Fibroblast of upper back skin (primary cell): ENCODE measurements around the gene LRP1B.
"Not testable (repeated sequence)": the region's sequence is repeated elsewhere in the genome, so short reads cannot be mapped to it uniquely, and the experiment has no call there.

Experiments
- DNase-seq: peaks from one replicate; pipeline ENCODE4 v3.0.0-alpha.2; 2013

Gene LRP1B

GRCh38 chr2:140355511-140356090 is 1775.2 kb downstream of the LRP1B start:
- no peak for DNase-seq

GRCh38 chr2:140354544-140354943 is 1776.3 kb downstream of the LRP1B start:
- no peak for DNase-seq

- DNase-seq, result peak; percentile 87
Observed at GRCh38 chr2:140353541-140353940, 1777.3 kb downstream of the LRP1B start.

GRCh38 chr2:140351692-140352091 is 1779.1 kb downstream of the LRP1B start:
- DNase-seq, result no peak

DNA sequence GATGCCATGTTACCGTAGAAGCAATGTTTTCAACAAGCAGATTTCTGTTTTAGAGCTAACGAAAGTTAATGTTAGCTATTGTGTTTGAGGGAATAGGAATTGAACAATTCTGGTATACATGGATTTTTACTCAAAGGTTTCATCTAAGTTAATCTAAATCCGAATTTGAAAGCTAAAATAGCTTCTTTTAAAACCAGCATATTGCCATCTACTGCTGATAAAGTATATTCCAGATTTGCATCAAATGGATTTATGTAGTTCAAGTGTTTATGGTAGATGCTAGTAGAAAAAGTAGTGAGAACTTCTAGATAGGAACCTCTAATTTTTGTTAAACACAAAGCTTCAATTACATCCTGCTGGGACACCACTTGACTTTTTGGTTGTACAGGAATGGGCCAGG is 1781.1 kb downstream of the LRP1B start:
- DNase-seq, result no peak

GRCh38 chr2:140348826-140349225 is 1782.0 kb downstream of the LRP1B start:
- DNase-seq, result no peak

DNA sequence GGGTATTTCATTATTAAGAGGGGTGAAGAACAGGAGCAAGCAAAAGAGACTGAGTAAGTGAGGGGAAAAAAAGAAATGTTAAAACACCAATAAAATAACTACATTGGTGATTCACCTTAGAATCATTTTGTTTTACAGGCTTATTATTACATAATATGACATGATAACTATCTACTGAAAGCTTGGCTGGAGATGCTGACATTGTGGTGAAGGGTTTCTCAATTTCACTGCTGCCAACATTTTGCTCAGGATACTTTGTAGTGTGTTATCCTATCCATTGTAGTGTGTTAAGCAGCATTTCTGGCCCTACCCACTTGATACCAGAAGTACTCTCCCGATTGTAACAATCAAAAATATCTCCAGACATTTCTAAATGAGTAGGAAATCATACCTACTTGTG is 1786.0 kb downstream of the LRP1B start:
- peak; percentile 66 for DNase-seq

DNA sequence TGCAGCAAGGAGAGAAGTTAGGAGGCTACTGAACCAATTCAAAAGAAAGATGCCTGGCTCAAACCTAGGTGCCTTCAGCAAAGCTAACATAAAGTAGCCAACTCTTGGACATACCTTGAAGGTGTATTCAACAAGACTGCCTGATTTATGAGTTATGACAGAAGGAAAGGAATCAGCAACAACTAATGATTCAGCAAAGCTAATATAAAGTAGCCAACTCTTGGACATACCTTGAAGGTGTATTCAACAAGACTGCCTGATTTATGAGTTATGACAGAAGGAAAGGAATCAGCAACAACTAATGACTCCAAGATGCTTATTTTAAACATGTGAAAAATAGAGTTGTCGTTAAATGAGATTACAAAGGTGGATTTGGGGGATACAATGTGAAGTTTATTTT is 1786.5 kb downstream of the LRP1B start:
- not testable (repeated sequence) for DNase-seq

GRCh38 chr2:140338795-140339194 is 1792.0 kb downstream of the LRP1B start:
- DNase-seq, result no peak

DNA sequence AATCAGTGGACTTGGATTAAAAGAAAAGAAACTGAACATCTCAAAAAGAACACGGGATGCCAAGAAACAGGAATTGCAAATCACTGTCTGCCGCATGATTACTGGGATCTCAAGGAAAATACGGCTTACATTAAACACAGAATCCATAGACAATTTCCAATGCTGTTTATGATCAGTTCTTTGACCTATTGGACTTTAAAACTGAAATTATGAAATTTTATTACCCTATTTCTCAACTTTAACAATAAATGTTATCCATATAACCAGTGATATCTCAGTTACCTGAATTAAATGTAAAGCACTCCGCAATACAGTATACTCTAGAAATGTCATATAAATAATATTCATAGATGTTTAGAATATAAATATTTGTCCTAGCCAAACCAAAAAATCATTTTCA is 1793.8 kb downstream of the LRP1B start:
- DNase-seq, result no peak

GRCh38 chr2:140316345-140316744 is 1814.5 kb downstream of the LRP1B start:
- DNase-seq, result no peak

GRCh38 chr2:140311905-140312304 is 1818.9 kb downstream of the LRP1B start:
- DNase-seq, result no peak

GRCh38 chr2:140308706-140309105 is 1822.1 kb downstream of the LRP1B start:
- peak; percentile 0 for DNase-seq

- DNase-seq, result no peak
Observed at GRCh38 chr2:140307532-140307931, 1823.3 kb downstream of the LRP1B start.

GRCh38 chr2:140295767-140296166 is 1835.0 kb downstream of the LRP1B start:
- no peak for DNase-seq

- no peak for DNase-seq
Observed at GRCh38 chr2:140288726-140289125, 1842.1 kb downstream of the LRP1B start.

DNA sequence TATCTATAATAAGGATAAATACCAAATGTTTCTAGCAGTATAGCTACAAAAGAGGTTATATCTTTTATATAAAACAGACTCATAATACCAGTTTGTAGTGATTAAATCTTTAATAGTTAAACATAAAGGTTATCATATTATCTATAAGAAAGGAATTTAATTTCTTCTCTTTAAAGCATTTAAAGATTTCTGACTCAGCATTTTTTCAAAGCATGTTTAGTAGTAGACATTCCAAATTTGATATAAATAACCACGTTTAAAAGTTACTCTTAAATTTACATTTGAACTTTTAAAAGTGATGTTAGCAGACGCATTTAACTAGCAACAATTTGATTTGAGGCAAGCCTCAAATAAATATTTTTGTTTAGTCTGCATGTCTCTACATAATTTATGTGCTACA is 1842.6 kb downstream of the LRP1B start:
- no peak for DNase-seq

DNA sequence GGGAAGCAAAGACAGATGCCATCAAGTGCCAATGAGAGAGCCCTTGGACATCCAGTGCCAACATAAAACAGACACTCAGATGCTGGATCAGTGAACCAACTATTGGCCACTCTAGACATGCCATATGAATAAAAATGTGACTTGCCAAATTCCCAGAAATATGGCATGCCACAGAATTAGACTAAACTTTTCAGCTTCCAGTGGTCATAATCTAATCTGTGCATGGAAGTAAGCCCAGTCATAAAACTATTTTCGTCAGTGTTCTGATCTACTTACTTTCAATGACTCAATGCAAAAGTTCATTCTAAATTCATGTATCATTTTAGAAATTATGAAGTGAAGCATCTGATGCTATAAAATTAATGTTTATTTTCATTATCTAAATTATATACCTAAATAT is 1844.4 kb downstream of the LRP1B start:
- no peak for DNase-seq

DNA sequence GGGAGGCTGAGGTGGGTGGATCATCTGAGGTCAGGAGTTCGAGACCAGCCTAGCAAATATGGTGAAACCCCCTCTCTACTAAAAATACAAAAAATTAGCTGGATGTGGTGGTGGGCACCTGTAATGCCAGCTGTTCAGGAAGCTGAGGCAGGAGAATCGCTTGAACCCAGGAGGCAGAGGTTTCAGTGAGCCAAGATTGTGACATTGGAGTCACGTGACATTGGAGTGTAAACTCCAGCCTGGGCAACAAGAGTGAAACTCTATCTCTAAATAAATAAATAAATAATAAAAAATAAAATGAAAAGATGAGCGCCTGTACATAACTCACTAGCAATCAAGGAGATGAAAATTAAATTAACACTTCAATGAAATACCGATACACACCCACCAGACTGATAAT is 1853.5 kb downstream of the LRP1B start:
- not testable (repeated sequence) for DNase-seq

DNA sequence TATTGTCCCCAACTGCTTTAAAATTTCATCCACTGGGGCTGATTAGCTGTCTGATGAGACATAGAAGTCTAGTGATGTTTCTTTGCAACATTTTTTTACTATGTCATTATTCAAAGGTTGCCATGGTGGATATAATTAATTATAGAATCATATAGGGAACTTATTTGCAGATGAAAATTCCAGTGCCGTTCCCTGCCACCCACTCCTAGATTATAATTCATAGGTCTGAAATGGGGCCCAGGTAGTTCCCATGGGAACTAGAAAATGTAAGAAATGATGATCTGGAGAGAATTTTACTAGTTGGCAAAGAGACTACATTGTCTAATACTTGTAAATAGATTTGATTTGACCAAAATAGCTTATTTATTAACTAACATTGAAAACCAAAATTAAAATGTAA is 1854.2 kb downstream of the LRP1B start:
- DNase-seq, result no peak

- DNase-seq, result no peak
Observed at GRCh38 chr2:140275427-140275826, 1855.4 kb downstream of the LRP1B start.

DNA sequence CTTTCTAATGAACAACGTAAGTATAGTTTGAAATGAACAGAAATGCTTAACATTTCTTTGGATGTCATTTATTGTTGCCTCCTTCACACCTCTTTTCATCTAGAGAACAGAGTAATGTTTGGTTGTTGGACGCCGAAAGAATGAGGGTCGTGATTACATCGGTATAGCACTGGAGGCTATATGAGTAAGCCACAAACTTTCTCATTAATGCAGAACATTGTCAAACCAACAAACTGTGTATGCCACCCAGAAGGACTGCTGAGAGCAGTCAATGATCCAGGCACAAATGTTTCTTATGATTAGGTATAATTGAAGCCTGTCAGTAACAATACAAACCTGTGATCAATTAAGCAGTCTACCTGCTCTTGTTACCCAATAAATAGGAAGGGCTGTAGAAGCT is 1855.9 kb downstream of the LRP1B start:
- DNase-seq, result peak; percentile 0

DNA sequence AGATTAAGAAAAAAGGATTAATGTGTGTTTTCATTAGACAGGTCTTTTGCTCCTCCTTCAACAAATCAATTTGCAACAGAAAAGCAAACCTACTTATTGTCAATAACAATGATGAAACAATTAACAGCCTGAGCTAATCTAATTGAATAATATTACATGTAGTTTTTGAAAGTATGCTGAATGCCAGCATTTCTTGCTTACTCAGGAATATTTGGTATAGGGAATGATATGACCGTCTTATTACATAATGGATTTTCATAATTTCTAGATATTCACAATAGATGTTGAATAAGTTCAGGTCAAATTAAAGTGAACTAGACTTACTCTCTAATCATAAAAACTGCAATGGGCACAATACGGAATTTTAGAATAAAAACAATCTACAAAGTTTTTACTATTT is 1856.9 kb downstream of the LRP1B start:
- DNase-seq, result no peak

DNA sequence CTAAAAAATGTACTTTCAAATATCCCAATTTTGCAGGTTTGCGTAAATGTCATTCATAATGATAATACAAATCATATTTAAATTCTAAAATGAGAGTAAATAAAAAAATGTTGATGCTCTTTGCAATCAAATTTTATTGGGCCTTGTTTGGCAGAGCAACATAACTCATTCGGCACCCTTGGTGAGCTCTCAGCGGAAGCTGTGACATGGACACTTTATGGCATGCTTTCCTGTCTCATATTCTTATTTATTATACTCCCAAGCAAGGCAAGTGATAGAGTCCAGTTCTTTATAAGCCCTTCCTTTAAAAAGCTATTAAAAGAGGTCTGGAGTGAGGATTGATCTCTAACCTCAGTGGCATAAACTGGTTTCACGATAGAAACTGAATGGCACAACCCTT is 1857.4 kb downstream of the LRP1B start:
- no peak for DNase-seq

GRCh38 chr2:140270224-140270623 is 1860.6 kb downstream of the LRP1B start:
- DNase-seq, result peak; percentile 10

GRCh38 chr2:140269000-140269399 is 1861.8 kb downstream of the LRP1B start:
- DNase-seq, result no peak
